SK-N-MC (cell line): ENCODE data around the gene CYTH3.

Experiments
- DNase-seq: peaks from one replicate; pipeline ENCODE4 v3.0.0-alpha.2; 2011; ENCODE audit warnings: low read depth, low spot score
- H3K27ac ChIP-seq: fragments of 200-600 bp; sonication (generic); 2 replicates; pipeline ENCODE4 v1.5.1; 2016; ENCODE audit warnings: mixed run types
- H3K36me3 ChIP-seq: fragments of 200-600 bp; sonication (generic); 2 replicates; pipeline ENCODE4 v1.6.1; 2017; ENCODE audit warnings: antibody characterized with exemption, low read length, mixed read lengths; ENCODE audit not compliant: insufficient read depth
- H3K4me3 ChIP-seq: fragments of 200-600 bp; sonication (generic); 2 replicates; pipeline ENCODE4 v1.5.1; 2016
- H3K9ac ChIP-seq: fragments of 200-600 bp; sonication (generic); 2 replicates; pipeline ENCODE4 v1.8.0; 2017; ENCODE audit warnings: mixed run types, mixed read lengths; ENCODE audit not compliant: insufficient read length
- H3K9me3 ChIP-seq: fragments of 200-600 bp; sonication (generic); 2 replicates; pipeline ENCODE4 v1.6.1; 2017; ENCODE audit warnings: low read depth, mild to moderate bottlenecking, antibody characterized with exemption, low read length, moderate library complexity, mixed read lengths
- EZH2 ChIP-seq: fragments of 200-600 bp; sonication (generic); IDR thresholded peaks from one replicate; pipeline ENCODE4 v1.6.1; 2017; ENCODE audit warnings: antibody characterized with exemption
- FOXP2 ChIP-seq: optimal IDR thresholded peaks from 2 replicates; pipeline ENCODE3; 2011; ENCODE audit warnings: mild to moderate bottlenecking, moderate library complexity; ENCODE audit not compliant: insufficient read depth; ENCODE audit errors: extremely low read length, control extremely low read depth
- POLR2AphosphoS5 ChIP-seq: IDR thresholded peaks from 2 replicates; pipeline ENCODE4 v1.6.1; 2012; ENCODE audit warnings: mild to moderate bottlenecking, low read depth, low read length, borderline replicate concordance

CYTH3 gene

DNA sequence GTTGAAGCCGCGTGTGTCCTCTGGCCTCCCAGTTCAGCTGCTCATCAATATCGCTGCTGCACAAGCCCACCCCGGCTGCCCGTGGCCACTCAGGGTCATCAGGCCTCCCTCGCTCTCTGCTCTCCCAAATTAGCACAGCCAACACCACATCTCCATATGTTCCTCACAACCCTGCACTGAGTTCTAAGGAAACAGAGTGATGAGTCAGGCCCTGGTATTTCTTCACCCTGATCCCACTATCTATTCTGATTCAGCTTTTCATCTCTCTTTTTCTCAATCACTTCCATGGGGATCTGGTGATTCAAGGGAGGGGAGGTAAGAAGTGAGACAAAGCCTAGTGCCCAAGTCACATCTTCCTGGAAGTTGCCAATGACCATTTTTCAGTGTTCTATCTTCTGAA is 23.8 kb downstream of the CYTH3 start:
- Histone ChIP-seq H3K9me3 (no peaks in the 10 kb centered on the region), H3K36me3 (no peaks in the 10 kb centered on the region), H3K9ac (no peak overlapping the region), H3K4me3 (no peak overlapping the region), H3K27ac (no peak overlapping the region)
- DNase-seq, result no peak
- no peak for TF ChIP-seq EZH2
- TF ChIP-seq FOXP2, result no peak
- no peak for TF ChIP-seq POLR2AphosphoS5

DNA sequence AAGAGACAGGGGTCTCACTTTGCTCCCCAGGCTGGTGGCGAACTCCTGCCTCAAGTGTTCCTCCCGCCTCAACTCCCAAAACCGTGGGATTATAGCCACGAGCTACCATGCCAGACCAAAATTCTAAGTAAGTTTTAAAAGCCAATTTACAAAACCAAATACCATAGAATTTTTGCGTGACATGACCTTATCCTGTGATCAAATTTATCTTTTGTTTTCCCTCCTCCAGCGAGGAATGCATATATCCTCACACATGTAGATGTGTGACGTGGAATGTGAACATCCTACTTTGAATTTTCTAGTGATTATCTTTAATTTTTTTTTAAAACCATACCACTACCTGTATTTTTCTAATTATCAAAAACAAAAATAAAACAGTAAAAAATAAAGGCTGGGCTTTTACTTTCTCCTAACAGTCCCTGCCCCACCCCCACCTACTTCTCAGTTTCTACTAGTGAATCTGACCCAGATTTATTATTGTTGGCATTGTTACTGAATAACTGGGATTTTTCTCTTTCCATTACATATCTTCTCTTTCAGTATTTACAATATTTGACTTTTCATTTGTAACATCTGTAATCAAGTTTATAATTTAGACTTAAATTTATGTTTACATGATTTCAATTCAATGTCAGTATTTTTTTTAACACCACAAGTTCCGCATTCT is 26.0 kb downstream of the CYTH3 start:
- Histone ChIP-seq H3K27ac (no peak overlapping the region), H3K36me3 (no peaks in the 10 kb centered on the region), H3K9ac (no peak overlapping the region), H3K4me3 (no peak overlapping the region), H3K9me3 (no peaks in the 10 kb centered on the region)
- no peak for TF ChIP-seq EZH2
- no peak for TF ChIP-seq POLR2AphosphoS5
- no peak for TF ChIP-seq FOXP2
- no peak for DNase-seq

DNA sequence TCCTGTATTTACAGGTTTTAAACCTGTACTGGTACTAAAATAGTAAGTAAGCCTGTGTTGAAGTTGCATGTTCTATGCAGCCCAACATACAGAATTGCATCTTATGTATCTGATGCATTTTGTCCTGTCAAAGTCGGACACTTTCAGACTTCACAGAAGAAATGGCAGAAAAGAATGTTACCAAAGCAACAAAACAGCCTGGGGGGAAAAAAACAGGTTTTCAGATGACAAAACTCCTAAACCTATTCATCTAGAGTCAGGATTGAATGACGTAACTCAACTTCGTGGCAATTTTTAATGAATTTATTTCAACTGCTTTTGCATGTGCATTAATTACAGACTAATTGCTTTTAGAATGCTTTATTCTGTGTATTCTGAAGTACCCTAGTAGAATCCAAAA is 28.4 kb downstream of the CYTH3 start:
- H3K9ac ChIP-seq, result no peak overlapping the region
- no peaks in the 10 kb centered on the region for H3K9me3 ChIP-seq
- TF ChIP-seq EZH2 (no peak), FOXP2 (no peak), POLR2AphosphoS5 (no peak)
- H3K36me3 ChIP-seq, result no peaks in the 10 kb centered on the region
- no peak overlapping the region for H3K27ac ChIP-seq
- DNase-seq, result no peak
- no peak overlapping the region for H3K4me3 ChIP-seq

DNA sequence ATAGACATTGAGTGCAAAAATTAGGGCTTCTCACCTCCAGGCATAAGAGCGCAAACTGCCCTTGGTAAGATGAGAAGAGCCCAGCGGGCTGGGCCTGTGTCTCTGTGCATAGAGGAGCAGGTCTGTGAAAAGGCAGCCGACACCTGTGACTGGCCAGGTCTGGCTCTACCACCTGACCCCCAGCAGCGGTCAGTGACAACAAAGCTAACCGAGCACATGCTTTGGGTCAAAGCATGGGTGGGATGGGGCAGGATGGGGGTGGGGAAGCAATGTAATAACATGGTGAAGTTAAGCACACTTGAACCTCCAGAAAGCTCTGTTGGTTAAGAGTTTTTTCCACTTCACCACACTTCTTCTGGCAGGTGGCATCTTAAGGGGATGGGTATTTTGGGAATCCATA is 29.3 kb downstream of the CYTH3 start:
- Histone ChIP-seq H3K4me3 (no peak overlapping the region), H3K9me3 (no peaks in the 10 kb centered on the region), H3K36me3 (no peaks in the 10 kb centered on the region), H3K27ac (no peak overlapping the region), H3K9ac (no peak overlapping the region)
- no peak for DNase-seq
- TF ChIP-seq EZH2 (no peak), FOXP2 (no peak), POLR2AphosphoS5 (no peak)

DNA sequence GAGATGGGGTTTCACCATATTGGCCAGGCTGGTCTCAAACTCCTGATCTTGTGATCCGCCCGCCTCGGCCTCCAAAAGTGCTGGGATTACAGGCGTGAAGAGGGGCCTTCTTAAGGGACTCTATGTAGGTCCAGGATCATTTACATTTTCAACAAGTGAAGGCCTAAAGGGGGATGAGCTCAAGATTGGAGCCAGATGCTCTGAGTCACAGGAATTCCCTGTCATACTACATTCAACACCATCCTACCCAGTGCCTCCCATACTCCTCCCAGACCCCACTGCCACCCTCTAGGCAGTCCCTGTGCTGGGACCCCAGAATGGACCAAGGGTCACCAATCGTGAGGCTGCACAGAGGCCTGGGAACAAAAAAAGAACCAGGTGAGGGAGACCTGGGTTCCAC is 29.9 kb downstream of the CYTH3 start:
- no peak for DNase-seq
- H3K36me3 ChIP-seq, result no peaks in the 10 kb centered on the region

DNA sequence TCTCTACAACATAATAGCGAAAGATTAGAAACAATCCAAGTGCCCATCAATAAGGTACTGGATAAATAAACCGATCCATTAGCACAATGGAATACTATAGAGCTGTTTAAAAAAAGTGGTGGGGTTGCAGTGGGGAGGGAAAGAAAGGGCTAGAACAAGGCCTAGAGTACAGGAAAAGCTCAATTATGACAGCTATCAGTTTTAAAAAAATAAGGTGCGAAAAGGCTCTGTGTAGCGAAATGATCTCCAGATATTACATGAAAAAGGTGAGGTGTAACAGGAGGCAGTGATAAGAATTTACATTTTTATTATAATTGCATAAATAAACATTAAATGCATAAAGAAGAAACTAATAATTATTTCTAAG is 30.8 kb downstream of the CYTH3 start:
- TF ChIP-seq POLR2AphosphoS5, result no peak
- TF ChIP-seq FOXP2, result no peak
- TF ChIP-seq EZH2, result no peak
- H3K4me3 ChIP-seq, result no peak overlapping the region
- H3K9ac ChIP-seq, result no peak overlapping the region
- no peak for DNase-seq
- no peak overlapping the region for H3K27ac ChIP-seq
- H3K9me3 ChIP-seq, result no peaks in the 10 kb centered on the region
- no peaks in the 10 kb centered on the region for H3K36me3 ChIP-seq

More for the DNA sequence above, 29.9 kb downstream of the CYTH3 start:
- no peaks in the 10 kb centered on the region for H3K9me3 ChIP-seq
- TF ChIP-seq EZH2 (no peak), POLR2AphosphoS5 (no peak), FOXP2 (no peak)
- H3K4me3 ChIP-seq, result no peak overlapping the region
- no peak overlapping the region for H3K27ac ChIP-seq
- no peak overlapping the region for H3K9ac ChIP-seq

DNA sequence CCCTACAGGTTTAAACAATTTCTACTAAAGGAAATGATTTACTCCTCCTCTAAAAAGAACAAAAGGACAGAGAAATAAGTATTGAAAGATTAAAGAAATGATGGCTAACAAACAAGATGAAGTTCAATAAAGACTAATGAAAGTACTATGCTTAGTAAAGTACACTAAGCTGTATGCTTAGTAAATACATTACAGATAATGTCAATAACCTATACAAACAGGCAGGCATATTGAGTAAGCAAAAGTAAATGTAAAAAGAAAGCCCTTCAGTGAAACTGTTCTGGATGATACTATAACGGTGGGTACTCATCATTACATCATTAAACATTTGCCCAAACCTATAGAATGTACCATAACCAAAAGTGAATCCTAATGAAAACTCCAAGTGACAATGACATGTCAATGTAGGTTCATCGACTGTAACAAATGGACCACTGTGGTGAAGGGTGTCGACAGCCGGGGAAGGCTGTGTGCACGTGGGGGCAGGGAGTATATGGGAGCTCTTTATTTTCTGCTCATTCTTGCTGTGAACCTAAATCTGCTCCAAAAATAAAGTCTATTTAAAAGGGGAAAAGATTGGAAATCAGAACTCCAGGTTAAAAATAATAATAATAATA is 34.0 kb downstream of the CYTH3 start:
- no peak for DNase-seq
- Histone ChIP-seq H3K9ac (no peak overlapping the region), H3K4me3 (no peak overlapping the region), H3K36me3 (no peaks in the 10 kb centered on the region), H3K27ac (no peak overlapping the region), H3K9me3 (no peaks in the 10 kb centered on the region)
- TF ChIP-seq EZH2, result no peak
- TF ChIP-seq FOXP2, result no peak
- TF ChIP-seq POLR2AphosphoS5, result no peak

DNA sequence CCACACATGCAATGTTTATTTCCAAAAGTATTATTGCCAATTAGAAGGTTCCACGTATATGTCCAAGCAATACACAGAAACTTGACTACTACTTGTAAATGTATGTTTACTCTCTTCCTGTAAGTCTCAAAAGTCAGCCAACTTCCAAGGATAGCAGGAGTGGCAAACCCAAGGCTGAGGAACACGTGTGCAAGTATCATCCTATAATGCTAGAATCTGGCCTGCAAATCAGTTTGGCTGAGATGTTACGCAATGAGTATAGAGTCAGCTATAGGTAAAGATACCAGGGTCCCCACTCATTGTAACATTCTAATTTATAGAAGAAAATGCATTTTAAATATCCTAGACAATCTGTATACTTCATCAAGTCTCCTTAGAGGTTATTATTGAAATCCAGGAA is 34.7 kb downstream of the CYTH3 start:
- H3K9ac ChIP-seq, result no peak overlapping the region
- H3K27ac ChIP-seq, result no peak overlapping the region
- DNase-seq, result no peak
- no peak for TF ChIP-seq EZH2
- no peak for TF ChIP-seq POLR2AphosphoS5
- no peak for TF ChIP-seq FOXP2
- H3K9me3 ChIP-seq, result no peaks in the 10 kb centered on the region
- no peaks in the 10 kb centered on the region for H3K36me3 ChIP-seq
- no peak overlapping the region for H3K4me3 ChIP-seq

DNA sequence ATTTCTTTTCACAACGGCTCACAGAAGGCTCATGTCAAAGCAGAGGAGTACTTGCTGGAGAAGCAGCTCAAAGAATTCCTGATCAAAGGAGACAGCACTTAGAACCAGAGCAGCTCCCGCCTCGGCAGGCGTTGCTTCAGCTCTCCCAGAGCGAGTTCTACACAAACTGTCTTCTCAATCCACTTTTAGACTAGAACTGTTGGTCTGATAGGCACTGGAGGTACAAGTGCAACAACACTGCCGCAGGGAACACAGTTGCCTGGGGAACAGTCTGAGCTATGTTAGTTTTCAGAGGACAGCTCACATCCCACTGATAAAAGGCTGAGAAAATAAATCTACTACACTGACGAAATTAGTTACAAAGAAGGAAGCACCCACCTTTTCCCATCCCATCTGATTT is 35.4 kb downstream of the CYTH3 start:
- Histone ChIP-seq H3K9me3 (no peaks in the 10 kb centered on the region), H3K9ac (no peak overlapping the region), H3K4me3 (no peak overlapping the region), H3K27ac (no peak overlapping the region), H3K36me3 (no peaks in the 10 kb centered on the region)
- no peak for TF ChIP-seq FOXP2
- DNase-seq, result no peak
